ENCODE results near the gene BID. TPM values are rescaled to one million over a fixed set of nuclear protein-coding genes. Genes with fewer than 3 reads are reported as not detected.

The BID gene
- total RNA-seq, 2 donors from 2014 or later: 20.1 to 24.4 TPM

DNA sequence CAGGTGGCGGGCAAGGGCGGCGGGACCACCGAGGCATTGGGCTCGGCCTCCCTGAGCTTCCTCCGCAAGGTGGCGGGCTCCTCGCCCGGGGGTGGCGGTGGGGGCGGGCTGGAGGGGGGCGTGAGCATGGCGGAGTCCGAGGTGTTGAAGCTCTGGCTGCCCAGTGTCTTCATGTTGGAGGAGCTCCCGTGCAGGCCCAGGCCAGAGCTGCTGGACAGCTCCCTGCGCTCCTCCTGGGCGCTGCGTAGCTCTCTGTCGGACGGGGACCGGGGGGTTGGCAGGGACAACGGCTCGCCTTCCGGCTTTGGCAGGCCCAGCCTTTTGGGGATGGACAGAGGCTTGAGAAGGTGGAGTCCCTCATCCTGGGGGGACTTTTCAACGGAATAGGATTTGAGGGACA is 43.9 kb upstream of the BID start:
- Histone ChIP-seq H3K27me3 (ENCODE audit: control insufficient read depth, insufficient read depth, low read length, poor library complexity, severe bottlenecking) (no peaks in the 10 kb centered on the region), H3K9ac (ENCODE audit: extremely low read depth, low read length, poor library complexity, severe bottlenecking) (no peak overlapping the region), H3K4me3 (ENCODE audit: low read length) (no peak overlapping the region), H3K9me3 (ENCODE audit: control insufficient read depth, low read length) (no peaks in the 10 kb centered on the region), H3K36me3 (ENCODE audit: control insufficient read depth, insufficient read depth, low read length) (peaks cover 3% of the 10 kb centered on the region), H3K4me1 (ENCODE audit: control insufficient read depth, insufficient read depth, low read length) (no peaks in the 10 kb centered on the region), H3K27ac (ENCODE audit: low read depth, low read length) (no peak overlapping the region)
- Mint-ChIP-seq H3K27me3 (ENCODE audit: insufficient read depth) (no peaks in the 10 kb centered on the region), H3K27ac (no peak overlapping the region), H3K9me3 (no peaks in the 10 kb centered on the region), H3K4me3 (no peak overlapping the region), H3K36me3 (ENCODE audit: low read depth) (peaks cover 31% of the 10 kb centered on the region), H3K4me1 (no peaks in the 10 kb centered on the region)
- no peak for DNase-seq
- TF ChIP-seq, protein P1, sequence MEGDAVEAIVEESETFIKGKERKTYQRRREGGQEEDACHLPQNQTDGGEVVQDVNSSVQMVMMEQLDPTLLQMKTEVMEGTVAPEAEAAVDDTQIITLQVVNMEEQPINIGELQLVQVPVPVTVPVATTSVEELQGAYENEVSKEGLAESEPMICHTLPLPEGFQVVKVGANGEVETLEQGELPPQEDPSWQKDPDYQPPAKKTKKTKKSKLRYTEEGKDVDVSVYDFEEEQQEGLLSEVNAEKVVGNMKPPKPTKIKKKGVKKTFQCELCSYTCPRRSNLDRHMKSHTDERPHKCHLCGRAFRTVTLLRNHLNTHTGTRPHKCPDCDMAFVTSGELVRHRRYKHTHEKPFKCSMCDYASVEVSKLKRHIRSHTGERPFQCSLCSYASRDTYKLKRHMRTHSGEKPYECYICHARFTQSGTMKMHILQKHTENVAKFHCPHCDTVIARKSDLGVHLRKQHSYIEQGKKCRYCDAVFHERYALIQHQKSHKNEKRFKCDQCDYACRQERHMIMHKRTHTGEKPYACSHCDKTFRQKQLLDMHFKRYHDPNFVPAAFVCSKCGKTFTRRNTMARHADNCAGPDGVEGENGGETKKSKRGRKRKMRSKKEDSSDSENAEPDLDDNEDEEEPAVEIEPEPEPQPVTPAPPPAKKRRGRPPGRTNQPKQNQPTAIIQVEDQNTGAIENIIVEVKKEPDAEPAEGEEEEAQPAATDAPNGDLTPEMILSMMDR (conservative IDR thresholded peaks at IDR 0.05): no peak
- WGBS, 2 experiments (ENCODE audit: insufficient coverage in 1 of 2, insufficient read length in 1 of 2): 95 to 100% methylated on average over 1 to 25 of the region's 25 CpGs

DNA sequence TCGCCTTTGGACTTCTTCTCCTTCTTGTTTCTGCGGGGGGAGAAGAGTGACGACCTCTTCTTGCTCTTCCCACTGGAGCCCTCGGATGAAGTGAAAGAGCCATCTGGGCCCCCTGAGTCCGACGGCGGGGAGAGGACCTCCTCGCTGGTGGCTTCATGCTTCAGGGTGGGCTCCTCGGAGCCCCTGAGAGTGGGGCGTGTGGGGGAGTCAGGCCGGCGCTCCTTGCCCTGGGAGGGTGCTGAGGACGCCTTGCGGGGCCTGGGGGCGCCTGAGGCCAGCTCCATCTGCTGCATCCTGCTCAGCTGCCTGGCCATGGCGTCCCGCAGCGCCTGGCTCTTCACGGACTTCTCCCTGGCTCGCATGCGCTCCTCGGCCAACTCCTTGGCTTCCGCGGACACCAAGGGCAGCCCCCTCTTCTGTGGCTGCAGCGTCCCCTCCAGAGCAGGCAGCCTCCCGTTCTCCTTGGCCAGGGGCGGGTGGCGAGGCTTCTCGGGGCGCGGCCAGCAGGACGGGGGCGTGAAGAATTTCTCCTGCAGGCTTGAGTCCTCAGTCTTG is 43.3 kb upstream of the BID start:
- Histone ChIP-seq H3K9me3 (ENCODE audit: control insufficient read depth, low read length) (no peaks in the 10 kb centered on the region), H3K27ac (ENCODE audit: low read depth, low read length) (no peak overlapping the region), H3K4me3 (ENCODE audit: low read length) (no peak overlapping the region), H3K4me1 (ENCODE audit: control insufficient read depth, insufficient read depth, low read length) (no peaks in the 10 kb centered on the region), H3K36me3 (ENCODE audit: control insufficient read depth, insufficient read depth, low read length) (peaks cover 3% of the 10 kb centered on the region), H3K9ac (ENCODE audit: extremely low read depth, low read length, poor library complexity, severe bottlenecking) (no peak overlapping the region), H3K27me3 (ENCODE audit: control insufficient read depth, insufficient read depth, low read length, poor library complexity, severe bottlenecking) (no peaks in the 10 kb centered on the region)
- Mint-ChIP-seq H3K36me3 (ENCODE audit: low read depth) (peaks cover 31% of the 10 kb centered on the region), H3K4me3 (no peak overlapping the region), H3K27ac (no peak overlapping the region), H3K4me1 (no peaks in the 10 kb centered on the region), H3K9me3 (no peaks in the 10 kb centered on the region), H3K27me3 (ENCODE audit: insufficient read depth) (no peaks in the 10 kb centered on the region)
- WGBS, 2 experiments (ENCODE audit: insufficient coverage in 1 of 2, insufficient read length in 1 of 2): 93 to 96% methylated on average over 20 to 33 of the region's 33 CpGs
- DNase-seq: no peak
- TF ChIP-seq, protein P1 (conservative IDR thresholded peaks at IDR 0.05): no peak

DNA sequence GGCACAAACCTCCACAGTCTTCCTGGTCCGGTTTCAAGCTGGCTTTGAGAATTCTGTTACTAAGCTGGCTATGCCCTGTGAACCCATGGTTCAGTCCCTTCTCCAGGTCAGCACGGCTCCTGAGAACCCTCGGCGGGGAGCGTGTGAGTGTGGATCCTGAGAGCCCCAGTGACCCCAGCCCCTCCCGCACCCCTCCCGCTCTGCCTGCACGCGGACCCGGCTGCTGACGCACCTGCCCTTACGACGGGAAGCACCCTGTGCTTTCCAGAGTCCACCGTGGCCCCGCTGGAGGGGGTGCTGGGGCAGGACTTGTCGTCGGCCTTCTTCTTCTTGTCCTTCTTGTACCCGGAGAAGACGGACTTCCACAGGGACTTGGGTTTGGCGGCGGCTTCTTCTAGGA is 42.8 kb upstream of the BID start:
- no peak overlapping the region for H3K27ac Mint-ChIP-seq
- H3K4me1 ChIP-seq (ENCODE audit: control insufficient read depth, insufficient read depth, low read length): no peaks in the 10 kb centered on the region
- 92 to 94% methylated on average over 19 to 21 of the region's 21 CpGs for WGBS, 2 experiments (ENCODE audit: insufficient coverage in 1 of 2, insufficient read length in 1 of 2)
- H3K27me3 ChIP-seq (ENCODE audit: control insufficient read depth, insufficient read depth, low read length, poor library complexity, severe bottlenecking): no peaks in the 10 kb centered on the region
- no peak overlapping the region for H3K9ac ChIP-seq (ENCODE audit: extremely low read depth, low read length, poor library complexity, severe bottlenecking)
- H3K4me1 Mint-ChIP-seq: no peaks in the 10 kb centered on the region
- TF ChIP-seq, protein P1 (conservative IDR thresholded peaks at IDR 0.05): no peak
- peaks cover 34% of the 10 kb centered on the region for H3K36me3 Mint-ChIP-seq (ENCODE audit: low read depth)
- no peak for DNase-seq
- no peak overlapping the region for H3K4me3 ChIP-seq (ENCODE audit: low read length)
- H3K27ac ChIP-seq (ENCODE audit: low read depth, low read length): no peak overlapping the region
- H3K27me3 Mint-ChIP-seq (ENCODE audit: insufficient read depth): no peaks in the 10 kb centered on the region
- peaks cover 3% of the 10 kb centered on the region for H3K36me3 ChIP-seq (ENCODE audit: control insufficient read depth, insufficient read depth, low read length)
- H3K9me3 ChIP-seq (ENCODE audit: control insufficient read depth, low read length): no peaks in the 10 kb centered on the region
- no peak overlapping the region for H3K4me3 Mint-ChIP-seq
- H3K9me3 Mint-ChIP-seq: no peaks in the 10 kb centered on the region
